HG03521 (cell line): ENCODE data around the gene FCRL2.
"Not testable (repeated sequence)": the region's sequence is repeated elsewhere in the genome, so short reads cannot be mapped to it uniquely, and the experiment has no call there.

Source experiments
- ATAC-seq: cut with Tn5 transposase; IDR thresholded peaks from one replicate; pipeline ENCODE4 v1.9.1; 2021; ENCODE audit warnings: mild to moderate bottlenecking, moderate library complexity; ENCODE audit not compliant: unreplicated experiment

Gene FCRL2

DNA sequence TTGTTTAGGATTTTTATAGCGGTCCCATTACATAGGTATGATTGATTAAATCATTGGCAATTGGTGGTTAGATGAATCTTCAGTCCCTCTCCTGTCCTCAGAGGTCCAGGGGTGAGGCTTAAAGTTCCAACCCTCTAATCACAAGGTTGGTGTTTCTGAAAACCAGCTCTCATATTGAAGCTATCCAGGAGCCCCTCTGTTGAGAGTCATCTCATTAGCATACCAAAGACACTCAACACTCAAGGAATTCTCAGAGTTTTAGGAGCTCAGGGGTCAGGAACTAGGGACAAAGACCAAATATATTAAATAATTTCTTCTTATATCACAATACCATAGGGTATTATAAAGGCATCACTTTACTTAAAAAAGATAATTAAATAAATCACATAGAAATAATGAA, 23.3 kb downstream of the FCRL2 start:
- no peak for ATAC-seq

GRCh38 chr1:157751283-157751682, 25.6 kb downstream of the FCRL2 start:
- ATAC-seq, result no peak

DNA sequence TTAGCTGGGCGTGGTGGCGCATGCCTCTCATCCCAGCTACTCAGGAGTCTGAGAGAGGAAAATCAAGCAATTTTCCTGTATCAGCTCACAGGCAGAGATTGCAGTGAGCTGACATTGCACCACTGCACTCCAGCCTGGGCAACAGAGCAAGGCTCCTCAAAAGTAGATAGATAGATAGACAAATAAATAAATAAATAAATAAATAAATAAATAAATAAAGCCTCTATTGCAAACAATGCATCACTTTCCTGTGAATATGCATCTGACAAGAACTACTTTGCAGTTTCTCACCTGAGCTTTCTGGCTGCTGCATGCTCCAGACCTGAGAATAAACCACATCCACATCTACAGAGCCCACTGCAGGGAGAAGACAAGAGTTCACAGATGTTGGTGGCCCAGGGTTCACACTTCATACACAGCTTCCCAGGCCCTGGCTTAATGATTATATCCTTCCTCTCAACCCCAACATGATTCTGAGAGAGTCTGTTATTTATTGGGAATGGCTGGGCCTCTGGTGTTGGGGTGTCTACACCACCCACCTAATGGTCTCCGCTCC, 28.6 kb downstream of the FCRL2 start:
- ATAC-seq, result no peak

DNA sequence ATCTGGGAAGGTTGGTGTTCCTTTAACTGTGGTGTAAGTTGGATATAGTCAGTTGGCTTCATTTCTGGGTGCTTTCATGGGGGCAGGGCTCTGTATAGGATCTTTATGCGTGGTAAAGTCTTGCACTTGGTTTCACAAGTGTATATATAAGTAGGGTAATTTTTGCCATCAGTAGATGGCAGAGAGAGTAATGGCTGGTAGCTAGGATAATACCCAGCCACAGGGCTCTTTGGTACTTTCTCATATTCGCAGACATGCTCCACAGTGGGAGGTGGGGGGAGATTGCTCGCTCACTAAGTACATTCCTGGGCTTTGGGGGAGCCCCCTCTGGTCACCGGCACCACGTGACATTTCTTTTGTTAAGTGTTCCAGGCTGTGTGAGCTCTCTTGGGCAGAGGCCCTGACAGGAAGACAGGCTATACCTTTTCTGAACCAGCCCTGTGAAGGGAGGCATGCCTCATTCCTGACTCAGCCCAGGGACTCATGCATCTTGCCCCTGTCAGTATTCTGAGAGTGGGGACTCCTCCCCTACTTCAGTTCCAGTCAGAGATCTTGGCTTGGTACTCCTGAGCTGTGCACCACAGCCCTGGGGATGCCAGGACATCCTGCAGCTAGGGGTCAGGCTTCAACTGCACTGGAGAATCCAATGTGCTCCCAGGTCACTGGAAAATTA, 37.6 kb downstream of the FCRL2 start:
- ATAC-seq, result no peak

DNA sequence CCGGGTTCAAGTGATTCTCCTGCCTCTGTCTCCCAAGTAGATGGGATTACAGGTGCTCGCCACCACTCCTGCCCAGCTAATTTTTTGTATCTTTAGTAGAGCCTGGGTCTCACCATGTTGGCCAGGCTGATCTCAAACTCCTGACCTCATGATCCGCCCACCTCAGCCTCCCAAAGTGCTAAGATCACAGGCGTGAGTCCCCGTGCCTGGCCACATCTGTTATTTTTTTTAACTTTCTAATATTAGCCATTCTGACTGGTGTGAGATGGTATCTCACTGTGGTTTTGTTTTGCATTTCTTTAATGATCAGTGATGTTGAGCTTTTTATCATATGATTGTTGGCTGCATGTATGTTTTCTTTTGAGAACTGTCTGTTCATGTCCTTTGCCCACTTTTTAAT, 40.9 kb downstream of the FCRL2 start:
- not testable (repeated sequence) for ATAC-seq

- no peak for ATAC-seq
These were observed 42.6 kb downstream of the FCRL2 start for GRCh38 chr1:157734321-157734720.

GRCh38 chr1:157732755-157733154, 44.2 kb downstream of the FCRL2 start:
- ATAC-seq, result no peak

DNA sequence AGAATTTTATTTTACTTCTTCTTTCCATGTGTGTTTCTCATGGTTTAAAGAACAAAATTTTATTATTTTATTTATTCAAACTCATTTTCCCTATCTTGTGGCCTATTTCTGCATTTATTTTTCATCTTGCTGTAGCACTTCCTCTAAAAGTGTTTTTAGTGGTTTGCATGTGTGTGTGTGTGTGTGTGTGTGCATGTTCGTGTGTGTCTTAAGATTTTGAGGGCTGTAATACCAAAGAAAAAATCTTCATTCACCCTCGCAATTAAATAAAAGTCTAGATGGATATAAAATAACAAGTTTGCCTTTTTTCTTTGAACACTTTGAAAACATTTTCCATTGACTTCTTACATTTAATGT, 51.7 kb downstream of the FCRL2 start:
- no peak for ATAC-seq

GRCh38 chr1:157724537-157725220, 52.3 kb downstream of the FCRL2 start:
- no peak for ATAC-seq

DNA sequence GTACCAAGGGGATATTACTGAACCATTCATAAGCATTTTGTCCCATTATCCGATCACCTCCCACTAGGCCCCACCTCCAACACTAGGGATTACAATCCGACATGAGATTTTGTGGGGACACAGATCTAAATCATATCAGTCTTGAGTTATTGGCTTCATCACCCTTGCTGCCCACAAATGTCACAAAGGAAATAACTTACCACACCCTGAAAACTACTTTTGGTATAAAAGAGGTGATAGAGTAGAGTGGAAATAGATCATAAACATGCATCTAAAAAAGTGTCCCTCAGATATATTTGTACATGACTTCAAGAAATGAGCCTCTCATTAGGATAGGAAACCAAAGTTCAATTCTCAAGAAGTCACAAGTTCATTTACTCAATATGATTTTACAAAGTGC, 53.8 kb downstream of the FCRL2 start:
- ATAC-seq, result no peak

- no peak for ATAC-seq
These were observed 54.9 kb downstream of the FCRL2 start for GRCh38 chr1:157721985-157722384.

GRCh38 chr1:157715736-157716135, 61.2 kb downstream of the FCRL2 start:
- no peak for ATAC-seq

DNA sequence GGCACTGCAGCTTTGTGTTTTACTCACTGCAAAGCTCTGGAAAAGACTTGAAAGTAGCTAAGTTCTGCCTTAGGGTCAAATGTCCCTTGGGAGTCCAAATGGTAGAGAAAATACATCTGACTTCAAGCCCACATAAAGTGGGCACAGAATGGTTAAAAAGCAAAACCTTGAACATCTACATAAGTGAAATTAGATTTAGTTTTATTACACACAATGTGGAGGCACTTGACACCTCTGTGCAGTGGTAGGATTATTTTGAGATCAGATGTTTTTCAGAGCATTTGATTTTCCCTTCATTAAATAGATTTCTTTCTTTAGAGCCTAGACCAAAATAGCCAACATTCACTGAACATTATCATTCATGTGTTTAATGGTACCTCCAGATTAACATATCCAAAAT, 65.1 kb downstream of the FCRL2 start:
- ATAC-seq, result no peak

- ATAC-seq, result no peak
These were observed 72.1 kb downstream of the FCRL2 start for GRCh38 chr1:157704878-157705277.

GRCh38 chr1:157703981-157704380, 73.0 kb downstream of the FCRL2 start:
- no peak for ATAC-seq

DNA sequence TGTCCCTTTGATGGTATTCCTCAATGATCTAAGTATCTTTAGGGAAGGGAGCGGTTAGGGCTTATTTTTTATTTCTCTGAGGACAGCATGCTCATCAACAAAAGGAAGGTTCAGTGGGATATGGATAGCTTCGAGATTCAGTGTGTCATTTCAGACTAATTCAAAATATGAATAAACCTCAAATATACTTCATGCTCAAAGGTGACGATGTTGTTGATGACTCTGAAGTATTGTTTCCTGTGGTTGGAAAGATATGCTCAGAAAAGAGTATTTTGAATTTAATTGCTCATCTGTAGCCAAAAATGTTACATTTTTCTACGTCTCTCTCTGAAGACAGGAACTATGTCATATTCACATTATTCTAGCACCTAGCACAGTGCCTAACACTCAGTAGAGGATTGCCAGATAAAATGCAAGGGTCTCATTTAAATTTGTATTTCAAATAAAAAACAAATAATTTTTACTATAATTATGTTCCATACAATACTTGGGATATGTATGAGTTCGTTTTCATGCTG, 74.6 kb downstream of the FCRL2 start:
- ATAC-seq, result no peak

DNA sequence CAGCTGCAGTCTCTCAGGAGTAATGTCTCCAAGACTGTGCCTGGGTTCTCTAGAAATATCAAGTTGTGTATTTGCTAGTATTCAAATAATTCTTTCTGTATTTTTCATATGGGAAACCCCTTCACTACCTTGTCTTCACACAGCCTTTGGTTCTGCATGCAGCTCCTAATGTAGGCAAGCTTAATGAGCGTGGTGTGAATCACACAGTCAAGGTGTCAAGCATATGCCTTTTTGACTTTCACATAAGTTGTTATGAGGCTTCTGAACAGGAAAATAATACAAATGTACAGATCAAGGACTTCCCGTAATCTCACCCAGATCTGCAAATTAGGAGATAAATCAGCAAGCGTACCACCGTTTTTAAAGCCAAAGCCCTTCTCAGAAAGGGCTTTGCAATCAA, 76.2 kb downstream of the FCRL2 start, which contains the start of gene FCRL3:
TSS of gene FCRL3 (minus strand) at position 38 of the 400 bp plus-strand sequence. CDS start 280 bp downstream, outside the sequence.
- no peak for ATAC-seq

GRCh38 chr1:157700305-157700704, 76.6 kb downstream of the FCRL2 start:
- no peak for ATAC-seq

- ATAC-seq, result no peak
These were observed 79.0 kb downstream of the FCRL2 start for GRCh38 chr1:157697781-157698569.

DNA sequence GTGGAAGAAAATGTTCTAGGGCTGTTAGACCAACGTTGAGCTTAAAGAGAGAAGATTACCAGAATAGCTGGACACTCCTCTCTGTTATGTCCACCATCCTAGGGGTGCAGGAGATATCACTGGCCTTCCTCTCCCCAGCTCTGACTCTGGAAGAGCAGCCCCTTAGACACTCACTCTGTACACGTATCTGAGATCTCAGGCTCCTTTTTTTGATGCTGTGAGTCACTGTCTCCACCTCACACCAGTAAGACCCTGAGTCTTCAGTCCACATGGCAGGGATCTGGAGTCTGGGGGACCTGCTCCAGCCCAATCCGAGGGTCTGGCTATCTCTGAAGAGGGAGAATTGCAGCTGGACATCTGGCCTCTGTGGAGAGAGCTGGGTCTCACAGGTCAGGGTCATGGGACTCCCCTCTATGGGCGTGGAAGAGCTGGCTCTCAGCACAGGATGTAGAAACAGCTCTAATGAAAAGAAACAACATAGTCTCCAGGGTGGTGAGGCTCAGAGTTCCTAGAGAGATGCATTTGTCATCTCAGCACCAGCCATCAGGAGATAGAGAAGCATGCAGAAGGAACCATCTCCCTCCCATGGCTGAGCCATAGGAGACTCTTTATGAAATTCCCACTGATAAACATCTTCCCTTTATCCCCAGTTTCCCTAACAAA, 79.8 kb downstream of the FCRL2 start:
- ATAC-seq, result no peak
